Measurements from ENCODE around the gene ELF5. TPM values are rescaled to one million over a fixed set of nuclear protein-coding genes. Genes with fewer than 3 reads are reported as not detected.

The ELF5 gene
- total RNA-seq, 2 donors from 2014 or later = not detected

GRCh38 chr11:34495239-34495723, 18.3 kb downstream of the ELF5 start:
- Mint-ChIP-seq H3K4me3 (no peak overlapping the region), H3K27ac (no peak overlapping the region), H3K36me3 (ENCODE audit: insufficient read depth in 2 of 2) (no peaks in the 10 kb centered on the region), H3K27me3 (ENCODE audit: low read depth) (no peaks in the 10 kb centered on the region), H3K9me3 (no peaks in the 10 kb centered on the region), H3K4me1 (ENCODE audit: low read depth) (no peaks in the 10 kb centered on the region)
- no peak for DNase-seq
- no peak for ATAC-seq (replicated peaks in 1 of 2)

GRCh38 chr11:34493926-34494595, 19.5 kb downstream of the ELF5 start:
- no peaks in the 10 kb centered on the region for H3K9me3 Mint-ChIP-seq
- H3K36me3 Mint-ChIP-seq (ENCODE audit: insufficient read depth in 2 of 2) = no peaks in the 10 kb centered on the region
- no peak overlapping the region for H3K4me3 Mint-ChIP-seq
- no peaks in the 10 kb centered on the region for H3K4me1 Mint-ChIP-seq (ENCODE audit: low read depth)
- no peak for DNase-seq
- H3K27me3 Mint-ChIP-seq (ENCODE audit: low read depth) = no peaks in the 10 kb centered on the region
- ATAC-seq (replicated peaks in 1 of 2) = no peak
- no peak overlapping the region for H3K27ac Mint-ChIP-seq

- H3K27me3 Mint-ChIP-seq (ENCODE audit: low read depth) = no peaks in the 10 kb centered on the region
- H3K36me3 Mint-ChIP-seq (ENCODE audit: insufficient read depth in 2 of 2) = no peaks in the 10 kb centered on the region
- H3K9me3 Mint-ChIP-seq = no peaks in the 10 kb centered on the region
- DNase-seq (no peak), ATAC-seq (replicated peaks in 1 of 2) (no peak)
- H3K4me3 Mint-ChIP-seq = no peak overlapping the region
- no peaks in the 10 kb centered on the region for H3K4me1 Mint-ChIP-seq (ENCODE audit: low read depth)
- H3K27ac Mint-ChIP-seq = no peak overlapping the region
Measured at GRCh38 chr11:34493468-34493867, 20.1 kb downstream of the ELF5 start.

GRCh38 chr11:34492806-34493414, 20.7 kb downstream of the ELF5 start:
- no peaks in the 10 kb centered on the region for H3K4me1 Mint-ChIP-seq (ENCODE audit: low read depth)
- DNase-seq (peak; percentile 43 to 50), ATAC-seq (replicated peaks in 1 of 2) (no peak)
- H3K9me3 Mint-ChIP-seq = no peaks in the 10 kb centered on the region
- H3K4me3 Mint-ChIP-seq = no peak overlapping the region
- no peaks in the 10 kb centered on the region for H3K36me3 Mint-ChIP-seq (ENCODE audit: insufficient read depth in 2 of 2)
- peaks cover 4% of the 10 kb centered on the region for H3K27me3 Mint-ChIP-seq (ENCODE audit: low read depth)
- no peak overlapping the region for H3K27ac Mint-ChIP-seq

GRCh38 chr11:34490304-34490703, 23.3 kb downstream of the ELF5 start:
- Mint-ChIP-seq H3K4me1 (ENCODE audit: low read depth) (no peaks in the 10 kb centered on the region), H3K4me3 (no peak overlapping the region), H3K9me3 (no peaks in the 10 kb centered on the region), H3K36me3 (ENCODE audit: insufficient read depth in 2 of 2) (no peaks in the 10 kb centered on the region), H3K27ac (no peak overlapping the region), H3K27me3 (ENCODE audit: low read depth) (peaks cover 6% of the 10 kb centered on the region)
- no peak for ATAC-seq (replicated peaks in 1 of 2)
- DNase-seq = no peak

GRCh38 chr11:34488855-34489557, 24.6 kb downstream of the ELF5 start:
- H3K36me3 Mint-ChIP-seq (ENCODE audit: insufficient read depth in 2 of 2) = no peaks in the 10 kb centered on the region
- peaks cover 6% of the 10 kb centered on the region for H3K27me3 Mint-ChIP-seq (ENCODE audit: low read depth)
- ATAC-seq (replicated peaks in 1 of 2) (no peak), DNase-seq (no peak)
- no peak overlapping the region for H3K27ac Mint-ChIP-seq
- no peak overlapping the region for H3K4me3 Mint-ChIP-seq
- no peaks in the 10 kb centered on the region for H3K9me3 Mint-ChIP-seq
- no peaks in the 10 kb centered on the region for H3K4me1 Mint-ChIP-seq (ENCODE audit: low read depth)

GRCh38 chr11:34487430-34487829, 26.2 kb downstream of the ELF5 start:
- H3K4me3 Mint-ChIP-seq = no peak overlapping the region
- H3K36me3 Mint-ChIP-seq (ENCODE audit: insufficient read depth in 2 of 2) = no peaks in the 10 kb centered on the region
- H3K27ac Mint-ChIP-seq = no peak overlapping the region
- ATAC-seq (replicated peaks in 1 of 2) = peak; percentile 29 to 81
- no peaks in the 10 kb centered on the region for H3K9me3 Mint-ChIP-seq
- DNase-seq = peak in 1 of 2 donors; percentile 6
- H3K4me1 Mint-ChIP-seq (ENCODE audit: low read depth) = no peaks in the 10 kb centered on the region
- peaks cover 6% of the 10 kb centered on the region for H3K27me3 Mint-ChIP-seq (ENCODE audit: low read depth)

GRCh38 chr11:34483106-34483874, 30.3 kb downstream of the ELF5 start:
- ATAC-seq (replicated peaks in 1 of 2) = peak in 1 of 2 donors; percentile 7

GRCh38 chr11:34481307-34481706, 32.3 kb downstream of the ELF5 start:
- Mint-ChIP-seq H3K9me3 (no peaks in the 10 kb centered on the region), H3K36me3 (ENCODE audit: insufficient read depth in 2 of 2) (no peaks in the 10 kb centered on the region), H3K27ac (no peak overlapping the region), H3K27me3 (ENCODE audit: low read depth) (no peaks in the 10 kb centered on the region), H3K4me3 (no peak overlapping the region), H3K4me1 (ENCODE audit: low read depth) (no peaks in the 10 kb centered on the region)
- ATAC-seq (replicated peaks in 1 of 2) = no peak
- no peak for DNase-seq

More at GRCh38 chr11:34483106-34483874, 30.3 kb downstream of the ELF5 start:
- no peak overlapping the region for H3K27ac Mint-ChIP-seq
- no peak overlapping the region for H3K4me3 Mint-ChIP-seq
- no peaks in the 10 kb centered on the region for H3K4me1 Mint-ChIP-seq (ENCODE audit: low read depth)
- H3K9me3 Mint-ChIP-seq = no peaks in the 10 kb centered on the region
- H3K36me3 Mint-ChIP-seq (ENCODE audit: insufficient read depth in 2 of 2) = no peaks in the 10 kb centered on the region
- peaks cover 6% of the 10 kb centered on the region for H3K27me3 Mint-ChIP-seq (ENCODE audit: low read depth)
- no peak for DNase-seq

- no peaks in the 10 kb centered on the region for H3K9me3 Mint-ChIP-seq
- no peak overlapping the region for H3K27ac Mint-ChIP-seq
- no peak overlapping the region for H3K4me3 Mint-ChIP-seq
- ATAC-seq (replicated peaks in 1 of 2) (no peak), DNase-seq (no peak)
- H3K4me1 Mint-ChIP-seq (ENCODE audit: low read depth) = no peaks in the 10 kb centered on the region
- H3K36me3 Mint-ChIP-seq (ENCODE audit: insufficient read depth in 2 of 2) = no peaks in the 10 kb centered on the region
- H3K27me3 Mint-ChIP-seq (ENCODE audit: low read depth) = no peaks in the 10 kb centered on the region
Measured at GRCh38 chr11:34480314-34480713, 33.3 kb downstream of the ELF5 start.

- Mint-ChIP-seq H3K27me3 (ENCODE audit: low read depth) (no peaks in the 10 kb centered on the region), H3K4me3 (no peak overlapping the region), H3K9me3 (no peaks in the 10 kb centered on the region), H3K27ac (no peak overlapping the region), H3K4me1 (ENCODE audit: low read depth) (no peaks in the 10 kb centered on the region), H3K36me3 (ENCODE audit: insufficient read depth in 2 of 2) (no peaks in the 10 kb centered on the region)
- DNase-seq = no peak
- ATAC-seq (replicated peaks in 1 of 2) = no peak
Measured at GRCh38 chr11:34478845-34479663, 34.5 kb downstream of the ELF5 start.

- Mint-ChIP-seq H3K27me3 (ENCODE audit: low read depth) (no peaks in the 10 kb centered on the region), H3K36me3 (ENCODE audit: insufficient read depth in 2 of 2) (peaks cover 0 to 3% of the 10 kb centered on the region in 2 donors), H3K4me1 (ENCODE audit: low read depth) (no peaks in the 10 kb centered on the region), H3K27ac (no peak overlapping the region), H3K9me3 (no peaks in the 10 kb centered on the region), H3K4me3 (no peak overlapping the region)
- ATAC-seq (replicated peaks in 1 of 2) = no peak
- no peak for DNase-seq
Measured at GRCh38 chr11:34476849-34477248, 36.7 kb downstream of the ELF5 start.

Data from activated T-cell treated with anti-CD3 and anti-CD28 coated beads, Interleukin-2, amount 50 U/mL, for 72 hours (primary cell).